M059J (cell line): Measurements from ENCODE around the gene LUZP2. TPM values are rescaled to one million over a fixed set of nuclear protein-coding genes. Genes with fewer than 3 reads are reported as not detected.

Experiments
- DNase-seq: peaks from one replicate; pipeline ENCODE4 v3.0.0-alpha.2; 2012; ENCODE audit warnings: low read depth
- total RNA-seq: library from RNA; depleted of rRNA; stranded (reverse); fragments of >200 nt; shearing (Covaris generic); gene quantifications from 2 replicates; pipeline ENCODE4 v1.2.3, GENCODE V29; 2014

LUZP2 gene
- total RNA-seq, 1 experiment from 2014 or later, result 3.2 TPM

- DNase-seq, result no peak
These were observed 219.6 kb downstream of the LUZP2 start for GRCh38 chr11:24716403-24716802.

- DNase-seq, result no peak
These were observed 226.4 kb downstream of the LUZP2 start for GRCh38 chr11:24723231-24723630.

- no peak for DNase-seq
These were observed 234.7 kb downstream of the LUZP2 start for GRCh38 chr11:24731554-24731953.

GRCh38 chr11:24734742-24735237 is 237.9 kb downstream of the LUZP2 start:
- peak; percentile 2 for DNase-seq

GRCh38 chr11:24738972-24739371 is 242.1 kb downstream of the LUZP2 start:
- no peak for DNase-seq

- no peak for DNase-seq
These were observed 242.8 kb downstream of the LUZP2 start for GRCh38 chr11:24739637-24740036.

- DNase-seq, result no peak
These were observed 250.7 kb downstream of the LUZP2 start for GRCh38 chr11:24747275-24748251.

- no peak for DNase-seq
These were observed 251.4 kb downstream of the LUZP2 start for GRCh38 chr11:24748261-24748660.

GRCh38 chr11:24754406-24754805 is 257.6 kb downstream of the LUZP2 start:
- DNase-seq, result peak; percentile 32

- DNase-seq, result no peak
These were observed 258.5 kb downstream of the LUZP2 start for GRCh38 chr11:24755260-24755839.

GRCh38 chr11:24759742-24760141 is 262.9 kb downstream of the LUZP2 start:
- DNase-seq, result no peak

GRCh38 chr11:24760681-24761080 is 263.8 kb downstream of the LUZP2 start:
- peak; percentile 34 for DNase-seq

GRCh38 chr11:24762076-24762475 is 265.2 kb downstream of the LUZP2 start:
- no peak for DNase-seq

GRCh38 chr11:24767411-24767810 is 270.6 kb downstream of the LUZP2 start:
- DNase-seq, result no peak

GRCh38 chr11:24773322-24773721 is 276.5 kb downstream of the LUZP2 start:
- DNase-seq, result peak; percentile 3

GRCh38 chr11:24779791-24780190 is 282.9 kb downstream of the LUZP2 start:
- DNase-seq, result no peak

GRCh38 chr11:24781288-24781687 is 284.4 kb downstream of the LUZP2 start:
- DNase-seq, result no peak

- no peak for DNase-seq
These were observed 296.6 kb downstream of the LUZP2 start for GRCh38 chr11:24793479-24793878.

- no peak for DNase-seq
These were observed 297.2 kb downstream of the LUZP2 start for GRCh38 chr11:24794064-24794463.

GRCh38 chr11:24805671-24806070 is 308.8 kb downstream of the LUZP2 start:
- DNase-seq, result no peak

- DNase-seq, result no peak
These were observed 311.3 kb downstream of the LUZP2 start for GRCh38 chr11:24808173-24808572.

GRCh38 chr11:24819006-24819405 is 322.2 kb downstream of the LUZP2 start:
- no peak for DNase-seq

- no peak for DNase-seq
These were observed 323.1 kb downstream of the LUZP2 start for GRCh38 chr11:24819863-24820434.
